ENCODE data around the gene R3HDM2. TPM values are rescaled to one million over a fixed set of nuclear protein-coding genes. Genes with fewer than 3 reads are reported as not detected.
"Not testable (repeated sequence)": the region's sequence is repeated elsewhere in the genome, so short reads cannot be mapped to it uniquely, and the experiment has no call there.

Gene R3HDM2
- total RNA-seq, 1 donor from 2014 or later = 56.7 TPM

DNA sequence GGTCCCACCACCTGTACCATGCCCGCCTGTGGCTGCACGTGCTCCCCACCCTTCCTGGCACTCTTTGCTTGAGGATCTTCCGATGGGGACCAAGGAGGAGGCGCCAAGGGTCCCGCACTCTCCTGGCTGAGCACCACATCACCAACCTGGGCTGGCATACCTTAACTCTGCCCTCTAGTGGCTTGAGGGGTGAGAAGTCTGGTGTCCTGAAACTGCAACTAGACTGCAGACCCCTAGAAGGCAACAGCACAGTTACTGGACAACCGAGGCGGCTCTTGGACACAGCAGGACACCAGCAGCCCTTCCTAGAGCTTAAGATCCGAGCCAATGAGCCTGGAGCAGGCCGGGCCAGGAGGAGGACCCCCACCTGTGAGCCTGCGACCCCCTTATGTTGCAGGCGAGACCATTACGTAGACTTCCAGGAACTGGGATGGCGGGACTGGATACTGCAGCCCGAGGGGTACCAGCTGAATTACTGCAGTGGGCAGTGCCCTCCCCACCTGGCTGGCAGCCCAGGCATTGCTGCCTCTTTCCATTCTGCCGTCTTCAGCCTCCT lies 25.4 kb upstream of the R3HDM2 start:
- ATAC-seq (no peak), DNase-seq (ENCODE audit: missing footprints) (no peak)
- intact Hi-C loops (cut with DNase I) = loop anchor here (10.0 kb wide), 1 partner anchor 169 kb away; no protein-coding TSS in a partner anchor

- no peak for ATAC-seq
- no peak for DNase-seq (ENCODE audit: missing footprints)
- intact Hi-C loops (cut with DNase I) = loop anchor here (10.0 kb wide), 1 partner anchor 169 kb away; no protein-coding TSS in a partner anchor
Observed at GRCh38 chr12:57455374-57456144, 24.7 kb upstream of the R3HDM2 start.

GRCh38 chr12:57454566-57455373 lies 23.9 kb upstream of the R3HDM2 start, which contains the start of gene INHBE:
TSS of gene INHBE (plus strand) at chr12:57455307. CDS start at chr12:57455537, 230 bp downstream.
- no peak for ATAC-seq
- no peak for DNase-seq (ENCODE audit: missing footprints)
- intact Hi-C loops (cut with DNase I) = loop anchor here (5.0 to 10.0 kb wide), 2 partner anchors 170 to 242 kb away; no protein-coding TSS in a partner anchor

DNA sequence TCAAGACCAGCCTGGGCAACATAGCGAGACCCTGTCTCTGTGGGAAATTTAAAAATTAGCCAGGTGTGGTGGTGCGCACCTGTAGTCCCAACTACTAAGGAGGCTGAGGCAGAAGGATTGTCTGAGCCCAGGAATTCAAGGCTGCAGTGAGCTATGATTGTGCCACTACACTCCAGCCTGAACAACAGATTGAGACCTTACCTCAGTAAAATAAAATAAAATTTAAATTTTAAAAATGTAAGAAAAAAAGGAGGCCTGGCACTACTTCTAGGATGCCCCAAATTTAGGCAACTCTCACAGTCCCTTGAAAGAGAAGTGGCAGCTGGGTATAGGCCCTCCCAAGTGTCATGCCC lies 23.3 kb upstream of the R3HDM2 start:
- ATAC-seq = no peak
- no peak for DNase-seq (ENCODE audit: missing footprints)
- intact Hi-C loops (cut with DNase I) = loop anchor here (5.0 to 10.0 kb wide), 2 partner anchors 171 to 242 kb away; no protein-coding TSS in a partner anchor

GRCh38 chr12:57452937-57453509 lies 22.2 kb upstream of the R3HDM2 start:
- DNase-seq (ENCODE audit: missing footprints) (peak; percentile 88), ATAC-seq (peak; percentile 83)
- intact Hi-C loops (cut with DNase I) = loop anchor here (1.0 to 10.0 kb wide), 4 partner anchors 146 to 241 kb away; no protein-coding TSS in a partner anchor

DNA sequence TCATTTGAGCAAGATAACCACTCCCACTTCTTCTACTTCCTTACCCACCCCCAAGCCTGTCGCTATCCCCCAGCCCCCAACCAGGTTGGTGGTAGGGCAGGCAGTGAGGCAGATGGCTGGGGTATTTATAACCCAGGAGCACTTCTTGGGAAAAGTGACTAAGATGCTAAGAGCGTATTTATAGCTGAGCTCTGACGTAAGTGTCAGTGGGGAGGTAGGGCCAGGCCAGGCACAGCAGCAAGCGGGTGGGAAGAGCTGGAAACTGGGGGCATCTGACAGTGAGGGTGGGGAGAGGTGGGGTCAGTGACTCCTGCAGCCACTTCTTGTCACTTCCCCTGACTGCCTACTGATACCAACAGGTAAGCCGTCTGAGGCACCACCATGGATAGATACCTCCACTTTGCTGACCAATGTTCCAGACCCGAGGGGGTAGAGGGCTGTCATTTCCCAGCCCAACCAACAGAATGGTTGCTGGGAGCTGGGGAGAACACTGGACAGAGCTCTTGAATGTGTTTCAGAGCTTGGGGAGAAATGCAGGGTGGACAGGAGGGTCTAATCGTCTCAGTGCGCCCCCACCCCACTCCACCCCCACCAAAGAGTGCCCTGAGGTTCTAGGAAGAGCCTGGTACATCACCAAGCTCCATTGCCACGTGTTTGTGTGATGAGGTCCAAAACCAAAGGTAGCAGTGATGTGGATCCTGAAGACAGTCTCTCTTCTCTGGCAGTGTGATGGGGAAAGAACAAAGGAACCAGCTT lies 21.5 kb upstream of the R3HDM2 start:
- peak; percentile 90 for ATAC-seq
- no peak for DNase-seq (ENCODE audit: missing footprints)
- intact Hi-C loops (cut with DNase I) = loop anchor here (2.0 to 10.0 kb wide), 3 partner anchors 172 to 240 kb away; no protein-coding TSS in a partner anchor

GRCh38 chr12:57451233-57451778 lies 20.5 kb upstream of the R3HDM2 start:
- intact Hi-C loops (cut with DNase I) = loop anchor here (5.0 to 10.0 kb wide), 2 partner anchors 173 to 239 kb away; no protein-coding TSS in a partner anchor
- DNase-seq (ENCODE audit: missing footprints) (no peak), ATAC-seq (no peak)

DNA sequence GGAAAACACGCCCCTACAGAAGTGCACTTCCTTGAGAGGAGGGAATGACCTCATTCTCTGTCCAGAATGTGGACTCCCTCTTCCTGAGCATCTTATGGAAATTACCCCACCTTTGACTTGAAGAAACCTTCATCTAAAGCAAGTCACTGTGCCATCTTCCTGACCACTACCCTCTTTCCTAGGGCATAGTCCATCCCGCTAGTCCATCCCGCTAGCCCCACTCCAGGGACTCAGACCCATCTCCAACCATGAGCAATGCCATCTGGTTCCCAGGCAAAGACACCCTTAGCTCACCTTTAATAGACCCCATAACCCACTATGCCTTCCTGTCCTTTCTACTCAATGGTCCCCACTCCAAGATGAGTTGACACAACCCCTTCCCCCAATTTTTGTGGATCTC lies 19.2 kb upstream of the R3HDM2 start:
- ATAC-seq (no peak), DNase-seq (ENCODE audit: missing footprints) (no peak)
- intact Hi-C loops (cut with DNase I) = loop anchor here (5.0 to 10.0 kb wide), 2 partner anchors 175 to 238 kb away; no protein-coding TSS in a partner anchor

DNA sequence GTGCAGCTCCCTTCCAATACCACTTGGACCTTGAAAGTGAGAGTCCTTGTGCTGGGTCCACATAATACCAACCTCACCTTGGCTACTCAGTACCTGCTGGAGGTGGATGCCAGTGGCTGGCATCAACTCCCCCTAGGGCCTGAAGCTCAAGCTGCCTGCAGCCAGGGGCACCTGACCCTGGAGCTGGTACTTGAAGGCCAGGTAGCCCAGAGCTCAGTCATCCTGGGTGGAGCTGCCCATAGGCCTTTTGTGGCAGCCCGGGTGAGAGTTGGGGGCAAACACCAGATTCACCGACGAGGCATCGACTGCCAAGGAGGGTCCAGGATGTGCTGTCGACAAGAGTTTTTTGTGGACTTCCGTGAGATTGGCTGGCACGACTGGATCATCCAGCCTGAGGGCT lies 18.5 kb upstream of the R3HDM2 start:
- DNase-seq (ENCODE audit: missing footprints) (no peak), ATAC-seq (no peak)
- intact Hi-C loops (cut with DNase I) = no loop called here

DNA sequence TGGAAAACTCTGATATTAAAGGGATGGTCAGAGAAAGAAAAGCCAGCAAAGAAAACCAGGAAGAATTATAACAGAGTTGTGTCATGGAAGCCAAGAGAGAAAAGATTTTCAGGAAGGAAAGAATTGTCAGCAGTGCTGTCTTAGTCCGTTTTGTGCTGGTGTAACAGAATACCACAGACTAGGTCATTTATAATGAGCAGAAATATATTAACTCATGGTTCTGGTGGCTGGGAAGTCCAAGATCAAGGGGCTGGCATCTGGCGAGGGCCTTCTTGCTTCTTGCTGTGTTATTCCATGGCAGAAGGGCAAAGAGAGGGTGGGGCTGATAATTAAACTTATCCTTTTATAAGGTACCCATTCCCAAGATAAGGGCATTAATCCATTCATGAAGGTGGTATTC lies 17.8 kb upstream of the R3HDM2 start:
- DNase-seq (ENCODE audit: missing footprints) = no peak
- intact Hi-C loops (cut with DNase I) = no loop called here
- ATAC-seq = no peak

- intact Hi-C loops (cut with DNase I) = no loop called here
- ATAC-seq = no peak
Observed at GRCh38 chr12:57446292-57446960, 15.6 kb upstream of the R3HDM2 start.

GRCh38 chr12:57444744-57445143 lies 13.9 kb upstream of the R3HDM2 start:
- no peak for ATAC-seq
- intact Hi-C loops (cut with DNase I) = no loop called here
- DNase-seq (ENCODE audit: missing footprints) = no peak

More at GRCh38 chr12:57446292-57446960, 15.6 kb upstream of the R3HDM2 start:
- no peak for DNase-seq (ENCODE audit: missing footprints)

DNA sequence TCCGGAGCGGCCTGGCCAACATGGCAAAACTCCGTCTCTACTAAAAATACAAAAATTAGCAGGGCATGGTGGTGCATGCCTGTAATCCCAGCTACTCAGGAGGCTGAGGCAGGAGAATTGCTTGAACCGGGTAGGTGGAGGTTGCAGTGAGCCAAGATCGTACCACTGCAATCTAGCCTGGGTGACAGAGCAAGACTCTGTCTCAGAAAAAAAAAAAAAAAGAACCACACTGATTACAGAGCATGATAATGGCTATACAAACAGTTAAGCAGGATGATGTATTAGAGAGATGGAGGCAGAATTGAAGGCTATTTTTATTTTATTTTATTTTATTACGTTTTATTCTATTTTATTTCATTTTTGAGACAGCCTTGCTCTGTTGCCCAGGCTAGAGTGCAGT lies 13.5 kb upstream of the R3HDM2 start:
- ATAC-seq; DNase-seq (ENCODE audit: missing footprints); intact Hi-C loops (cut with DNase I): not testable (repeated sequence)

DNA sequence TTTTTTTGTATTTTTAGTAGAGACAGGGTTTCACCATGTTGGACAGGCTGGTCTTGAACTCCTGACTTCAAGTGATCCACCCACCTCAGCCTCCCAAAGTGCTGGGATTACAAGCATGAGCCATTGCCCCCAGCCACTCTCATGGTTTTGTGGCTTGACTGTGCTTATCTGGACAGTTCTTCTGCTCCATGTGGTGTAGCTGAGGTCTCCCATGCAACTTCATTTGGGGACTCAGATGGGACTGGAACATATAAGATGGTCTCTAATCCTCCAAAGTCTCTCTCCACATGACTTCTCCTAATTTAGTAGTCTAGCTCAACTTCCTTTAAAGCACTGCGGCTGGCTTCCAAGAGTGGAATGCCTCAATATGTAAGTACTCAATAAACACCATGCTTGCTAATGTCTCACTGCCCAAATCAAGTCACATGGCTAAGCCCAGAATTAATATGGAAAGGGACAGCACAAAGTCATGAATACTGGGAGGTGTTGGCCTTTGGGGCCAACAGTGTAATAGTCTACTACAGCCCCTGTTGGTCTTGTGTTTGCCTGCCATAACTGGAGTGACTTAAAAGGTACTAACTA lies 11.1 kb upstream of the R3HDM2 start:
- ATAC-seq = no peak
- intact Hi-C loops (cut with DNase I) = no loop called here
- no peak for DNase-seq (ENCODE audit: missing footprints)

DNA sequence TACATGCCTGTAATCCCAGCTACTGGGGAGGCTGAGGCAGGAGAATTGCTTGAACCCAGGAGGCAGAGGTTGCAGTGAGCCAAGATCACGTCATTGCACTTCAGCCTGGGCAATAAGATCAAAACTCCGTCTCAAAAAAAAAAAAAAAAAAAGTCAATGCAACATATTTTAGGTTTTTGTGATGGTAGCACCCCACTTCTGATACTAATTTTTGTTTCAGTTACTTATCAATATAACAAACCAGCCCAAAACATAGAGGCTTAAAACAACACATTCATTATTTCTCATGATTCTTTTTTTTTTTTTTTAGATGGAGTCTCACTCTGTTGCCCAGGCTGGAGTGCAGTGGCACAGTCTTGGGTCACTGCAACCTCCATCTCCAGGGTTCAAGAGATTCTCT lies 10.6 kb upstream of the R3HDM2 start:
- DNase-seq (ENCODE audit: missing footprints); ATAC-seq; intact Hi-C loops (cut with DNase I): not testable (repeated sequence)

DNA sequence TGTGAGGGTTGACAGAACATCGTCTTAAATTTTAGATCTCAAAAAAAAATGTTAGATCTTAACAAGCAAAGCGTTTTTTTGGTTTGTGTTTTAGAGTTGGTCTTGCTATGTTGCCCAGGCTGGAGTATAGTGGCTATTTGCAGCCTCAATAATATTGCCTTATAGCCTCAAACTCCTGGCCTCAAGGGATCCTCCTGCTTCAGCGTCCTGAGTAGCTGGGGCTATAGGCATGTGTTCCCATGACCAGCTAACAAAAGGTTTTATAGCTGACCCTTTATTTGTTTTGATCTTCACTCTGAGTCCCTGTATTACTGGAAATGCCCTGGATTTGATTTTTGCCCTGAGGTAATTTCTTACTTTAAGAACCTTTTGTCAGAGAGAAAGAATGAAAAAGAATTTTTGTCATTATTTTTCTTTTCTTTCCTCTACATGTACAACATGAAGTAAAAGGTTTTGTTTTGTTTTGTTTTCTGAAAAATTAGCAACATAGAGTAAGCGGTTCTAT lies 9.0 kb upstream of the R3HDM2 start:
- intact Hi-C loops (cut with DNase I) = no loop called here
- ATAC-seq (no peak), DNase-seq (ENCODE audit: missing footprints) (no peak)

DNA sequence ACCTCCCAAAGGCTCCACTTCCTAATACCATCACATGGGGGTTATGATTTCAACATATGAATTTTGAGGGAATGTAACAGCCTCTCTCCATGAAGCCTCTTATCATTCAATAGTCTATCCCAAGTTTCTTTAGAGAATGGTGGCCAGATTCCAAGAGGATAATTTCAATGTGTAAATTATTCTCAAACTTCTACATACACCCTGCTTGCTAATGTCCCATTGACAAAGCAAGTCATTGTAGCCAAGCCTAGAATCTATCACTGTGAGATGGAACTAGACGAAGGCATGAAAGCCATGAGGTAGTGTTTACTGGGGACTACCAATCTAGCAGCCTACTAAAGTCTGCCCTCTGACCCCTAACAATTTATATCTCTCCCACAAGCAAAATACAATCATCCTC lies 7.6 kb upstream of the R3HDM2 start:
- DNase-seq (ENCODE audit: missing footprints) (no peak), ATAC-seq (no peak)
- intact Hi-C loops (cut with DNase I) = no loop called here

All from Right ventricle myocardium inferior (tissue), 1 donor.